HG03039 (cell line): ENCODE measurements around the gene TOP3A.
A peak's percentile ranks its signal among the peaks of the same experiment; 100 is the strongest.

Experiments used
- ATAC-seq: cut with Tn5 transposase; IDR thresholded peaks from one replicate; pipeline ENCODE4 v1.9.1; 2021; ENCODE audit warnings: mild to moderate bottlenecking, moderate library complexity; ENCODE audit not compliant: unreplicated experiment

Gene TOP3A

DNA sequence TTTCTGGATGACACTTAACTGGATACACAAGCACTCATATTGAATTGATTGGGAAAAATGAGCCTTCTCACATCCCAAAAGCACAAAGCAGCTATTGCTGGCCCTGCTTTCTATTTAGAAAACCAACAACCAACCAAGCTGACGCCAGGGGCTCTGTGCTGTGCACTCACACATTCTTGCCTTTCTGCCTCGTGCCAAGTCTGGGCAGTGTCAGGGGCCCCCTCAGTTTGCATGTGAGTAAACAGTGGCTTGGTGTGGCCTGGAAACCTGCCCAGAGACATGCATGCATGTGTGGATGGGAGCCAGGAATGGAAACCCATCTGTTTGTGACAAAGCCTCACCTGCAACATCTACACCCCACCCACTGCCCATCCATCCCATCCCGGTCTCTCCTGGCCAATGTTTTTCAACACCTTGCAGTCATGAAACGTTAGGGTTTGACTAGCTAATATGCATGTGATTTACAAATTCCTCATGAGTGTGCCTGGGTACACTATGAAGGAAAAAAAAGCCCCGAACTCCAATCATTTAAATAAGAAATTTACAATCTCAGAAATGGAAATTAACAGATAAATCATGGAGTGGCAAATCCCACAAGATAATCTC, 33.9 kb downstream of the TOP3A start:
- no peak for ATAC-seq

DNA sequence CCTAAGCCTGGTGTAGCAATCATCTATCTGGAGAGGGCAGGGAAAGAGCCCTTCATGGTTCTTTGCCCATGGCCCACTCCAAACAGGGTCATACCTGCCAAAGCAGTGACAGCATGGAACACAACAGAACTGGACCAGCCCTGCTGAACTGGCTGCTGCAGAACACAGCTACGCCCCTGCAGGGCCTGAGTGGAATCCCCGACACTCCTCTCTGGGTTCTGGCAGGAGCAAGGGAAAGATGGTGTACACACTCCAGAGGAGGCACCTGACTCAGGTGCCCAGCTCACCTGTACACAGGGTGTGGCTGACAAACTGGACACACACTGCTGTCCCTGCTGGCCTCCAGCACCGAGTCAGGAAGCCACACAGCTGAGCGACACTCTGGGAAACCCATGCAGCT, 34.5 kb downstream of the TOP3A start:
- ATAC-seq: no peak

DNA sequence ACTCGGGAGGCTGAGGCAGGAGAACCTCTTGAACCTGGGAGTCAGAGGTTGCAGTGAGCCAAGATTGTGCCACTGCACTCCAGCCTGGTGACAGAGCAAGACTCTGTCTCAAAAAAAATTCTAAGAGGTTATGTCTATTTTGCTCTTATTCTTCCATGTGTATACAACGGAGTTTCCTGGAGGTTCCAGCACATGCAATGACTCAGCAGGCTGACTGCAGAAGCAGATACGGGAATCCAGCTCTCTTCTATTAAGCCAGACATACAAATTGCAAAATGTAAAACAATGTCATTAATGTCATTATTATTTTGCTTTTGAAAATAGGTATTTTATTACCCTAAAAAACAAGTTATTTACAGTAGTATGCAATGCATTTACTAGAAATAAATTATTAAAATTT, 35.9 kb downstream of the TOP3A start:
- no peak for ATAC-seq

DNA sequence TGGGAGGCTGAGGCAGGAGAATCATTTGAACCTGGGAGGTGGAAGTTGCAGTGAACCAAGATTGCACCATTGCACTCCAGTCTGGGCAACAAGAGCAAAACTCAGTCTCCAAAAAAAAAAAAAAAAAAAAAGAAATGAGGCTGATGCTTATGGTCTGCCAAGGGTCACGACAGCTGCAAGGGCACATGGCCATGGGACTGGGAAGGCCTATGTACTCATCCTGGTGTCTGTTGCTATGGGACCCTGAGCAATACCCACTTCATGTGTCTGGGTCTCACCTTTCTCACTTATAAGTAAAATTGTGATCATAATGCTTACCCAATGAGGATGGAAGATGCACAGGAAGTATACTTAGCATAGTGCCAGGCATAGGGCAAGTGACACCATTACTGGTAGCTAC, 37.7 kb downstream of the TOP3A start:
- ATAC-seq: no peak

DNA sequence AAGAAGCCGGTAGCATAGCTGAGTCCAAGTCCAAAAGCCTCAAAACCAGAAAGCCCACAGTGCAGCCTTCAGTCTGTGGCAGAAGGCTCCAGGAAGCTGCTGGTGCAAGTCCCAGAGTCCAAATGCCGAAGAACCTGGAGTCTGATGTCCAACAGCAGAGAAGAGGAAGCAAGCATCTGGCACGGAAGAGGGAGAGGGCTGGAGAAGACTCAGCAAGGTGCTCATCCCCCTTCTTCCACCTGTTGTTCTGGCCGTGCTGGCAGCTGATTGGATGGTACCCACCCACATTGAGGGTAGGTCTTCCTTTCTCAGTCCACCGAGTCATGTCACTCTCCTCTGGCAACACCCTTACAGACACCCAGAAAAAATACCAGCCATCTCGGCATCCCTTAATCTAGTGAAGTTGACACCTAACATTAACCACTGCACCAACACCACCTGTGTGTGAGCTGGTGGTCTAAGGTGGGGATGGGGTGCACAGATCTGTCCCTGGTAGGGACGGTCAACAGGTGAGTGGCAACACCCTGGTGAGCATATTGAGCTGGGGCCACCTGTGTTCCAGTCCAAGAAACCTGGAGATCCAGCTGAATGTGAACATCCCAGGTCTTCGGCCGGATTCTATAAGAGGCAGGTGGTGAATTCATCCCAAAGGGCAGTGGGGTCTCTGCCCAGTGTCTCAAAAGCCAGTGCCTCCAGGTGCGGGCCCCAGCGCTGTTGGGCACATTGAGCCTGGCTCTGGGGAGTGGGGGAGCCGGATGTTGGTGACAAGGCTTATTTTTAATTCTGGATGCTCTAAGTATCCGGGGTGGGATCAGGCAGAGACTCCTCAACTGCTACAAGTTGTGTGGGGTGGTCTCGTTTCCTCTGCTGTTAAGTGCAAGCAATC, 44.5 kb downstream of the TOP3A start:
- no peak for ATAC-seq

DNA sequence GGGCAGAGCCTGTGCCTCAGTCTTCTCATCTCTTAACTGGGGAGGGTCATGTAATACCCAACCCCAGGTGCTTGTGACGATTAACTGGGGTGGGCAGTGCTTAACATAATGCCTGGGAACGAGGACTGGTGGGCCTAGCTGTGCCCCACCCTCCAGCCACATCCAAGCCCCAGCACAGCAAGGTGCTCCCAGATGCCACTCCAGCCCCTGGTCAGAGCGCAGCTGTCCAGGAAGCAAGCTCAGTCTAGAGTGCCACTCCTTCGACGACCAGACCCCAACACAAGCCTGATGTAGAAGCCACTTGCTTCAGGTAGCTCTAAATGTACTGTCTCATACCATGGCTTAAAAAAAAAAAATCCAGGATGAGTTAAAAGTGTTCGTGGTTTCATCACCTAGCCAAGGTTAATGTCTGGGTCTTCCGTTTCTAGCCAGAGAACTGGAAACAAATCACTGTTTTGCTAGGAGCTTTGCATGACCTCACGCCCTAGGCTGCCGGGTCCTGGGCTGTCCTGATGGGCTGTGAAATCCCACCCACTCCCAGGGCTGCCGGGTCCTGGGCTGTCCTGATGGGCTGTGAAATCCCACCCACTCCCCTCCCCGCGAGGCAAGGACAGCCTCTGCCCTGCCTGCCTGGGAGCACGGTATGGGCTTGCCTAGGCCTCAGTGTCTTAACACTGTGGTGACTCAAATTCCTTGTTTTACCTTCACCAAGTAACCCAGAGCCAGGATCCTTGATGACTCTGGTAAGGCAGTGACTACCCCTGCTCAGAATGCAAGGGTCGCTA, 46.7 kb downstream of the TOP3A start:
- no peak for ATAC-seq

DNA sequence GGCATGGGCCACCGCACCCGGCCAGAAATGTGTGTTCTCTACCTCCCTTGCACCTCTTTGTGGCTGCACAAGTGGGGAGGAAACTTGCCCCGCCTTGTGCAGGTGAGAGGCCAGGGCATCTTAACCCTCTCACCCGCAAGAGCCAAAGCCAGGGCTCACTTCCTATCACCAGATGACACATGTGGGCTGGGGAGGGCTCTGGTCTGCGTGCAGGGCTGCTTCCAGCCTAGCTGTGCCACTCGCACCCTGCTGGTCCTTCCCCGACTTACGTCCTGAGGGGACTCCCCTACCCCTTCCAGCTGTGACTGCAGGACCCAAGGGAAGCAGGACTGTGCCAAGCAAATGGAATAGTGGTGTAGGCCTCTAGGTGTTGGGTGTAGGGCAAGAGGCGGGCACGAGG, 47.4 kb downstream of the TOP3A start:
- ATAC-seq: no peak

DNA sequence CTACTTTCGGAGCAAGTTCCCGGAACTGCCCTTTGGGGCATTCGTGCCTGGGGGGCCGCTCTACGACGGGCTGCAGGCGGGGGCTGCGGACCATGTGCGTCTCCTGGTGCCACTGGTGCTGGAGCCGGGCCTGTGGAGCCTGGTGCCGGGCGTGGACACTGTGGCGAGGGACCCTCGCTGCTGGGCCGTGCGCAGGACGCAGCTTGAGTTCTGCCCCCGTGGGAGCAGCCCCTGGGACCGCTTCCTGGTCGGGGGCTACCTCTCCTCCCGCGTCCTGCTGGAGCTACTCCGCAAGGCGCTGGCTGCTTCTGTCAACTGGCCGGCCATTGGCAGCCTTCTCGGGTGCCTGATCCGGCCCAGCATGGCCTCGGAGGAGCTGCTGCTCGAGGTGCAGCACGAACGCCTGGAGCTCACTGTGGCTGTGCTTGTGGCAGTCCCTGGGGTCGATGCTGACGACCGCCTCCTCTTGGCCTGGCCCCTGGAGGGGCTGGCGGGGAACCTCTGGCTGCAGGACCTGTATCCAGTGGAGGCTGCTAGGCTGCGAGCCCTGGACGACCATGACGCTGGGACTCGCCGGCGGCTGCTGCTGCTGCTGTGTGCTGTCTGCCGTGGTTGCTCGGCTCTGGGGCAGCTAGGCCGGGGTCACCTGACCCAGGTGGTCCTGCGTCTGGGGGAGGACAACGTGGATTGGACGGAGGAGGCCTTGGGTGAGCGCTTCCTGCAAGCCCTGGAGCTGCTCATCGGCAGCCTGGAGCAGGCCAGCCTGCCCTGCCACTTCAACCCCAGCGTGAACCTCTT, 50.7 kb downstream of the TOP3A start:
- no peak for ATAC-seq

DNA sequence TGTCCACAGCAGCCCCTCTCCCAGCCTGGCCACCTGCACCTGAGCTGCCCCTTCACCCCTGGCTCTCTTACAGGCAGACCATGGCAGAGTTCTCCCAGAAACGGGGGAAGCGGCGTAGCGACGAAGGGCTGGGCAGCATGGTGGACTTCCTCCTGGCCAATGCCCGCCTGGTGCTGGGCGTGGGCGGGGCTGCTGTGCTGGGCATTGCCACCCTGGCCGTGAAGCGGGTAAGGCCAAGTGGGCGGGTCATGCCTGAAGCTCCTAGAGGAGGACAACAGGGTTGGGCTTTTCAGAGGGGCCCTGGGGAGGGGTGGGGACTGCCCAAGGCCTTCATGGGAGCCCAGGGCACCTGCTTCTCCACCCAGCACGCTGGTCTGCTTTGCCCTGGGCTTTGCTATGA, 52.2 kb downstream of the TOP3A start:
- ATAC-seq: no peak

DNA sequence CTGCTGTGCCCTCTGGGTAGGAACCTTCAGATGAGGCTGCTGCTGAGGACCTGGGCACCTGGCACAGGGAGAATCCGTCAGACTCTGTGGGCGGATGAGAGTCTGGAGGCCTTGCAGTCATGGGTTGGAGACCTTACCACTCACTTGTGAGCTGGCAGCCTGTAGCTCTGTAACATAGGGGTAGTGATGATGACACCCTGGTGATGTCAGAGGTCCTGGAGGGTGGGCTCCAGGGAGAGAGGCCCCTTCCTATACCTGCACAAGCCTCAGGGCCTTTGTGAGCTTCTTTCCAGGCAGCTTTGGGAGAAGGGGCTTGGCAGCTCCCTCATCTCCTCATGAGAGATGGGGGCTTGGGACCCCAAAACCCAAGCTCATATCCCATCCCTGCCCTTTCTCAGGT, 52.7 kb downstream of the TOP3A start:
- no peak for ATAC-seq

DNA sequence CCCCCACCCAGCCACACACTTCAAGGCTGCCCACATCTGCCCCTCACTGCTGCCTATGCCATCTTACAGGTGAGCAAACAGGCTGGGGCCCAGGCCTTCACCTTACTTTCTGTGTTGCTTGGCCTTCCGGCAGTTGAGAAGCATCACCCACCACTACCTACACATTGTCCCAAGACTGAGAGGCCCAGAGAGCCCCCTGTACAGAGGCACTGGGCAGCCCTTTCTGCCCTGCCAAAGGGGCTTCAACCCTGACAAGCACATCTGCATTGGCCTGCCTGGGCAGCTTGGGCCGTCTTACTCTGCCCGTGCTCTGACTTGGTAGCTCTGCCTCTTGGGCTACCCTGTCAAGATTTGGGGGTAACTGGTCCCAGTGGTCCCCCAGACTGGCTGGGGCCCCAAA, 53.1 kb downstream of the TOP3A start:
- no peak for ATAC-seq

DNA sequence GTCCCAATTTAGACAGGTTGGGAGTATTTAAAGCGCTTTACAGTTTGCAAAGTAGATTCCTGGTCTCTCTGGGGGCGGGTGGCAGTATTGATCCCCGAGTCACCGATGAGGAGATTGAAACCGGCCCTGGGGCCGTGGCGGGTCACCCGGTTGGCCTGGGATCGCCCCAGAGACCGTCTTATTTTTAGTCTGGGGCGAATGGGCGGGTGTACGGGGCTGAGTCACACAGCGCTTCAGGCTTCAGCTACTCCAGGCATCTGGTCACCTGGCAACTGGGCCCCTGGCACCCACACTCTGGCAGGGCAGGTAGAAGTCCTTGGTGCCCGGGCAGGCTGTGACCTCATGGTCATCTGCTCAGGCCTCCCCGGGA, 53.7 kb downstream of the TOP3A start:
- no peak for ATAC-seq

DNA sequence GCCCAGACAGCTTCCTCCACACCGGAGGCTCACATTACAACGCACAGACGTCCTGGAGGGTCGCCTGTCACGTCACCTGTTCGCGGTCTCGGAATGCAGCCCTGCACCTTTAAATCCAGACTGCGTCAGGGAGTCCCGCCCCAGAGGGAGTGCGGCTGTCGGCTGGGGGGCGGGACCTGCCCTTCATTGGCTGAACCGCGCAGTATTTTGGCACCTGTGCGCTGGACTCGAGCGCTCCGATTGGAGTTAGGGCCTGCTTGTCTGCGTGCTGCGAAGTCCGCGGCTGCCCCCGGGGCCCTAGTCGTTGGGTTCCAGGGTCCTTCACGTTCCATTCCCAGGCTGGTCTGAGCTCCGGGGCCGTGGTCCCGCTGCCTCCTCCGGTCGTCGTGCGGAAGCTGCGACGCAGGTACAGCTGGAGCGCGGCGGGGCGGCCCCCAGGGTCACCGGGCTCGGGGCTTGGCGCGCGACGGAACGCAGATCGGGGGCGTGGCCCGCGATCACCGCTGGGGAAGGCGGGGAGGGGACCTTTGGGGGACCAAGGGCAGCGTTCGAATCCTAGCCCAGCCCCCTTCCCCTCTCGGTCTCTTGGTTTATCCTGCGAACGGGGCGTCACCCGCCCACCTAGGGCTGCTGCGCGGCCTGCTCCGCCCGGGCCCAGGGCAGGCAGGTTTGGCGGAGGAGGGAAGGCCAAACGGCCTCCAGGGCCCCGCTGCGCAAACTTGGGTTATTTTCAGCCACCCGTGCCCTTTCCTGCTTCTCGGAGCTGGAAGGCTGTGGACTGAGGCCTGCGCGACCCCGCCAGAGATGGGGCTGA, 54.3 kb downstream of the TOP3A start, which contains the start of gene MIEF2:
MIEF2 (plus strand) TSS at position 331 of the 814 bp plus-strand sequence. CDS start 2,059 bp downstream, outside the sequence.
- peak; percentile 68 for ATAC-seq

DNA sequence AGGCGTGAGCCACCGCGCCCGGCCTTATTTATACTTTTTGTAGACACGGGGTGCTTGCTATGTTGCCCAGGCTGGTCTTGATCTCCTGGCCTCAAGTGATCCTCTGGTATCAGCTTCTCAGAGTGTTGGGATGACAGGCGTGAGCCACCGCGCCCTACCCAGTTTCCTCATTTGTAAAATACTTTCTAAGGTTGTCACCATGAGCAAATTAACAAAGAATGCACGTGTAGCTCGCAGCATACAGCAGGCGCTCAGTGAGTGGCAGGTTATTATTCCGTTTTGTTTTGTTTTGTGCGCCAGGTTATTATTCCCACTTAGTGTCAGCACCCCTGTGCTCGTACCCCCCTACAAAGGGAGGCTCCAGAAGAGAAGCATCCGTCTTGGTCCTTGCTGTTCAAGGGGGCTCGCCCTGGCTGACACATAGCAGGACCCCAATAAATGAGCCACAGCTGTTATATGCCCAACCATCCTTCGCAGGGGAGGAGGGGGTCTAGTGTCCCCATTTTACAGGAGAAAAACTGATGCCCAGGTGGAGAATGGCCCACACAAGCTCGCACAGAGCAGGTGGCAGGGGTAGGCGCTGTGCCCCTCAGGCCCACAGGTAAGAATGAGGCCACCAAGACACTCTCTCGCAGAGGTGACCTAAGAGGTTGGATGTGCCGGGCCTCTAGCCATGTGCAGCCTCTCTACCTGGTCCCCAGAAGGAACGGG, 55.0 kb downstream of the TOP3A start:
- ATAC-seq: no peak

DNA sequence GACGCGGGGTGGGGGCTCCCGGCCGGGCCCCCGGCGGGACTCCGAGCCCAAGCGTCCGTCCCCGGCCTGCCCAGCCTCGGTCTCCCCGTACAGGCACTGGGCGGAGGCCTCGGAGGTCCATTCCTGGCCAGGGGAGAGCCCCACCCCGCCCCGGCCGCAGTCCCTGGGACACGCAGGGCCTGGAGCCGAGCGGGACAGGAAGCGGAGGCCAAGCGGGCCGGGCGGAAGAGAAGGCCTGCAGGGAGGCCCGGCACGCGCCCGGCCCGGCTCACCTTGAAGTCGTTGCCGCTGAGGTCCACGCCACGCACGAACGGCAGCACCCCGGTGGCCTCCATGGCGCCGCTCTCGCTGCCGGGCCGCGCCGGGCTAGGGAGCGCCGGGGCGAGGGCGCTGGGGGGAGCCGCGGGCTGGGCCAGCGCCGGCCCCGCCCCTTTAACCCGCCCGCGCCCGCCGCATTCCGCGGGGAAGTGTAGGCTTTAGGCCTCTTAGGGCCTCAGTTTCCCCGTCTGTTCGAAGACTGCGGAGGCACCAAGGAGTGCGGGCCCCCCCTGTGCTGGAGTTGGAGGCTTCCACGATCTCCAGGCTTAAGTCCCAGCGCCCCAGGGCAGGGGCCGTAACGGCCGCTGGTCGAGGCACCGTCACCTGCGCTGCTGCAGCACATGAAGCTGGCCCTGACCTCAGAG, 56.3 kb downstream of the TOP3A start, which contains the start of gene FLII:
FLII (minus strand) TSS at position 383 of the 683 bp plus-strand sequence; CDS start at position 335, 48 bp downstream.
- peak; percentile 34 for ATAC-seq

DNA sequence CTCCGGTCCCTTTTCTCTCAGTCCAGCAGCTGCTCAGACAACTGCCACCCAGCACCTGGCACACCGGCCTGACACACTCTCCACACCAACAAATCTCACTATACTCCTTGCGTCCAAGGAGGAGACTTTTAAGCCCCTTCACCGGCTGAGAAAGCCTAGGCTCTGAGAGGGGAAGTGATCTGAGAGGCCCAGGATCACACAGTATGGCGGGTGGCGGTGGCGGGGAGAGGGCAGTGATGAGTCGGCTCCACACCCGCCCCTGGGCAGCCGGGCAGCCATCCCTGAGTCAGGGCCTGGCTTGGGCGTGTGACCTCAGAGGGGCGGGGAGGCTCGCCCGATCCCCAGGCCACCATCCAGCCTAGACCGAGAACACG, 56.8 kb downstream of the TOP3A start:
- ATAC-seq: peak; percentile 22

DNA sequence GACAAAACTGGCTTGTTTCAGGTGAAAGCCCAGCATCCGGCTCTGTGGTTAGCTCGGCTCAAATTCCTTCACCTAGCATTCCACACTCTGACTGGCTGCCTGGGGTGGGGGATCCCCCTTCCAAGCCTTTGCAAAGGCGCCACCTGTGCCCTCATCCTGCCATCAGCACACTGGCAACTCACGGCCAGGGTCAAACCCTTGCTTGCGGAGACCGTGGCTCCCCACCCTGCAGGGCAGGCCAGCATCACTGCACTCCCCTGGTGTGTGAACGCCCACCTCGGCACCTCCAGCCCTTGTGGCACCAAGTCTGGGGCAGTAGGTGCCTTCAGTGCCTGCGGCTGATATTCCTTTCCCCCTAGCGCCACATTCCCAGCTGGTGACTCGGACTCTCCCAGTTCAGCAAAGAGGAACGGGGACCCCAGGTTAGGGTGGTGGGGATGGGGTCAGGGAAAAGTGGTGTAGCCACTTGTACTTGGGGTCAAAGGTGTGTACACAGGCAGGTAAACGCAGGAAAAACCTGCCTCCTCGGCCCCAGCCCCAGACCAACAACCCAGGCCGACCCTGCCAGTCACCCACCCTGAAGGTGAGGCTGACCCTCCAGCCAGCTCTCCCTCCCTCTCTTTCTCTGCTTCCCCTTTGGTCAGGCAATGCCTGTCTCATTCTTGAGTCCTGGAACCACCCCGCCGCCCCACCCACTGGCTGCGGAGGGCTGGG, 57.4 kb downstream of the TOP3A start:
- ATAC-seq: no peak

DNA sequence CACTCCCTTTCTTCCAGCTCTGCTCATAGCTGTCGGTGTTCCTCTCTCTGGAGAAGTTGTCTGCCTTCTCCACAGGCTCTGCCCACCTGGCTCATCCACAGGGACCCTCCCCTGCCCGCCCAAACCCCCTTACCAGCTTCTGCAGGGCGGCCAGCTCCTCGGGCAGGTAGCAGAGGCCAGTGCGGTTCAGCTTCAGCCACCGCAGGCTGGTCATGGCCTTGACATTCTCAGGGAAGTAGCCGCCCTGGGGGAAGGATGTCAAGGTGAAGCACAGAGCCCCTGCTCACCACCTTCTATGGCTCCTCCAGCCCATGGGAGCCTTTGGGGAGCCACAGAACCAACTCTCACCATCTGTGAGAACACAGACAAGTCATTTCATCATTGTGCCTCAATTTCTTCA, 58.0 kb downstream of the TOP3A start:
- no peak for ATAC-seq
